GM12864 (cell line): ENCODE data around the gene CD2.

Experiments used
- DNase-seq: peaks from one replicate; pipeline ENCODE4 v3.0.0-alpha.2; 2011; ENCODE audit warnings: low read depth
- H3K4me3 ChIP-seq: 2 replicates; pipeline ENCODE4 v1.5.1; 2011; ENCODE audit warnings: mild to moderate bottlenecking, low read depth, low read length, control low read depth
- CTCF ChIP-seq: IDR thresholded peaks from 2 replicates; pipeline ENCODE4 v1.5.1; 2011; ENCODE audit warnings: low read depth, mild to moderate bottlenecking, moderate library complexity, low read length, control low read depth, inconsistent platforms; ENCODE audit errors: missing control alignments

The CD2 gene

DNA sequence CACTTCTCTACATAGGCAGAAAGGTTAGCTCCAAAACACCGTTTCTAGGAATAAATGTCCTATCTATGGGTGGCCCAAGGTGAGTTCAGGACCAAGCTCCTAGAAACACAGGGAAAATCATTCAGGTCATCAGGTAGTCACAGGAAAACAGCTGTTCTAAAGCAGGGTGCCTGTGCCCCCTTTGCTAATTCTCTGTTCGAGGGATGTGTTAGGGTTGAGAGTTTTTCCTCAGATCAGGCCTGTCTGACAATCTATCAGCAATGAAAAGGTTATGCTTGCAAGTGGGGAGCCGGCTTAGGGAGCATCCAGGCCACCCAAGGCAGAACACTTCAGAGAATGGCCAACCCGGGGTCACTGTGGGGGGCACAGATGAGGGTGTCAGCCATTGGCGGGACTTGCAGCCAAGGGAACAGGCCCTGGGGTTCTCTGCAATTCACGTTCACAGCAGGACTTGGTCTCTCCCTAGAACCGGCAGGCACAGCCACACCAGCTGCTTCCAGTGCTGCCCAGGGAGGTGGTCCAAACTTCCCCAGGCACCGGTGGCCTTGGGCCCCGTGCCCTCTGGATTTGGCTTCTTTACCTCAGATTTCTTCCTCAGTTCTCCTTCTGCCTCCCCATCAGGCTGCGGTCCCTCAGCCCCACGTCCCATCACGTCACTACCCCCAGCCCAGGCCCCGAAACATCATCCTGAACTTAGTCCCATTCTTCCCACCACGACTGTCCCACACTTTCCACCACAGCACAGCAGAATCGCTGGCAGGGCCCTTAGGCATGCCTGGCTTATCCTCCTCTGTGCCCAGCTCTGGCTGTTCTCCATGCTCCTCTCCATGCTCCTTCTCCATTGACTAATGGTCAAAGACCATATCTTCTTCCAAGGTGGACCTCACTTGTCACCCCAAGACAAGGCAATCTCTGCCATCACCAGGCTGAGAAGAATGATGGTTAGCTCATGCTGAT, 11.0 kb downstream of the CD2 start:
- H3K4me3 ChIP-seq: no peak overlapping the region
- TF ChIP-seq CTCF: no peak
- no peak for DNase-seq

GRCh38 chr1:116765962-116766361, 11.7 kb downstream of the CD2 start:
- TF ChIP-seq CTCF: no peak
- H3K4me3 ChIP-seq: no peak overlapping the region
- DNase-seq: no peak

GRCh38 chr1:116766616-116767469, 12.6 kb downstream of the CD2 start:
- no peak for TF ChIP-seq CTCF

GRCh38 chr1:116767782-116768382, 13.7 kb downstream of the CD2 start:
- H3K4me3 ChIP-seq: no peak overlapping the region
- DNase-seq: no peak
- TF ChIP-seq CTCF: no peak

More at GRCh38 chr1:116766616-116767469, 12.6 kb downstream of the CD2 start:
- H3K4me3 ChIP-seq: no peak overlapping the region
- DNase-seq: no peak

GRCh38 chr1:116768416-116769103, 14.3 kb downstream of the CD2 start:
- no peak for DNase-seq
- TF ChIP-seq CTCF: no peak
- H3K4me3 ChIP-seq: no peak overlapping the region

DNA sequence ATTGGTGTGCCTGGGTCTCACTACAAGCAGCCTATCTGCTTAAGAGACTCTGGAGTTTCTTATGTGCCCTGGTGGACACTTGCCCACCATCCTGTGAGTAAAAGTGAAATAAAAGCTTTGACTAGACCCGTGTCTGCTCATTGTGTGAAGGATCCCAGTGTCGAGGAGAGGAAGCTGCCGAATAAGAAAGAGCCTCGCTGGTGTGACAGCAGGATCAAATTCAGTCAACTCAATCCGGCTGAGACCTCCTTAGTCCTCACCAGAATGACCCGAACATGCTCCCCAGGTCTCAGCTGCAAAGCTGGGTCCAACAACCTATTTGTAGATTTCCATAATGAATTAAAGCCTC, 14.8 kb downstream of the CD2 start:
- TF ChIP-seq CTCF: no peak
- no peak overlapping the region for H3K4me3 ChIP-seq
- DNase-seq: no peak
